Subcutaneous abdominal adipose tissue (tissue), 5 donors: ENCODE measurements around the gene COQ10A.

Source experiments
- H3K27ac ChIP-seq: one replicate; pipeline ENCODE4 v1.7.0; 2013; ENCODE audit warnings: low read depth, mild to moderate bottlenecking, inconsistent platforms, low read length, moderate library complexity
- H3K27me3 ChIP-seq, 5 donors: one replicate each; pipeline ENCODE4 v1.7.0; 2013; ENCODE audit warnings: low read length in 5 of 5, inconsistent platforms in 1 of 5; ENCODE audit not compliant: control insufficient read depth in 5 of 5, insufficient read depth in 4 of 5
- H3K36me3 ChIP-seq, 5 donors: one replicate each; pipeline ENCODE4 v1.7.0; 2013; ENCODE audit warnings: low read length in 5 of 5; ENCODE audit not compliant: control insufficient read depth in 5 of 5, insufficient read depth in 5 of 5
- H3K4me1 ChIP-seq, 5 donors: one replicate each; pipeline ENCODE4 v1.7.0; 2013; ENCODE audit warnings: low read length in 5 of 5, mild to moderate bottlenecking in 3 of 5, moderate library complexity in 1 of 5; ENCODE audit not compliant: control insufficient read depth in 5 of 5, insufficient read depth in 5 of 5
- H3K4me3 ChIP-seq, 5 donors: one replicate each; pipeline ENCODE4 v1.7.0; 2013; ENCODE audit warnings: low read length in 5 of 5, low read depth in 1 of 5
- H3K9ac ChIP-seq, 5 donors: one replicate each; pipeline ENCODE4 v1.7.0; 2013; ENCODE audit warnings: low read length in 5 of 5, mild to moderate bottlenecking in 4 of 5, moderate library complexity in 3 of 5
- H3K9me3 ChIP-seq, 5 donors: one replicate each; pipeline ENCODE4 v1.7.0; 2013; ENCODE audit warnings: low read length in 5 of 5; ENCODE audit not compliant: control insufficient read depth in 5 of 5
- donor health status: healthy.
- donor health status: healthy.
- donor health status: healthy.
- donor health status: healthy.
- donor health status: healthy.

COQ10A gene

GRCh38 chr12:56266693-56267442 lies at the start of gene COQ10A:
Gene COQ10A, plus strand, starts transcription at chr12:56266942. Its CDS starts 177 bp downstream, at chr12:56267119.
- H3K9me3 ChIP-seq = no peaks in the 10 kb centered on the region
- H3K27ac ChIP-seq = peak within 1 kb of the TSS; percentile 82
- H3K27me3 ChIP-seq = no peaks in the 10 kb centered on the region
- H3K4me3 ChIP-seq = peak within 1 kb of the TSS; percentile 75 to 93 (median 82)
- peaks cover 3 to 17% (median 14%) of the 10 kb centered on the region in 5 donors for H3K4me1 ChIP-seq
- H3K36me3 ChIP-seq = peaks cover 11 to 24% (median 21%) of the 10 kb centered on the region in 5 donors
- H3K9ac ChIP-seq = peak within 1 kb of the TSS; percentile 17 to 79 (median 75)

- no peaks in the 10 kb centered on the region for H3K27me3 ChIP-seq
- no peaks in the 10 kb centered on the region for H3K9me3 ChIP-seq
- no peak overlapping the region for H3K4me3 ChIP-seq
- no peak overlapping the region for H3K27ac ChIP-seq
- no peak overlapping the region for H3K9ac ChIP-seq
- peaks cover 0 to 23% (median 15%) of the 10 kb centered on the region in 5 donors for H3K36me3 ChIP-seq
- peaks cover 8 to 50% (median 41%) of the 10 kb centered on the region in 5 donors for H3K4me1 ChIP-seq
Measured at GRCh38 chr12:56219840-56220239, 46.9 kb upstream of the COQ10A start.

- Histone ChIP-seq H3K36me3 (peaks cover 0 to 14% (median 9%) of the 10 kb centered on the region in 5 donors), H3K4me1 (peaks cover 8 to 54% (median 44%) of the 10 kb centered on the region in 5 donors), H3K27me3 (no peaks in the 10 kb centered on the region), H3K9me3 (no peaks in the 10 kb centered on the region), H3K4me3 (peak overlapping the region; percentile 76 to 93 (median 88)), H3K9ac (peak overlapping the region; percentile 85 to 95 (median 92)), H3K27ac (peak overlapping the region; percentile 99)
Measured at GRCh38 chr12:56220611-56221231, 46.0 kb upstream of the COQ10A start.

- H3K4me1 ChIP-seq = peaks cover 8 to 54% (median 44%) of the 10 kb centered on the region in 5 donors
Measured at GRCh38 chr12:56221232-56221756, 45.4 kb upstream of the COQ10A start.

GRCh38 chr12:56221757-56222530 lies 44.8 kb upstream of the COQ10A start, which contains the start of gene RNF41:
Gene RNF41, minus strand, starts transcription at chr12:56221922. Its CDS starts 7,875 bp downstream, at chr12:56214047.
- peak within 1 kb of the TSS; percentile 76 to 93 (median 88) for H3K4me3 ChIP-seq
- H3K9ac ChIP-seq = peak within 1 kb of the TSS; percentile 85 to 95 (median 92)
- peaks cover 8 to 54% (median 44%) of the 10 kb centered on the region in 5 donors for H3K4me1 ChIP-seq
- H3K27ac ChIP-seq = peak within 1 kb of the TSS; percentile 99
- H3K27me3 ChIP-seq = no peaks in the 10 kb centered on the region
- peaks cover 0 to 4% (median 2%) of the 10 kb centered on the region in 5 donors for H3K36me3 ChIP-seq
- H3K9me3 ChIP-seq = no peaks in the 10 kb centered on the region

More at GRCh38 chr12:56221232-56221756, 45.4 kb upstream of the COQ10A start:
- Histone ChIP-seq H3K4me3 (peak overlapping the region; percentile 76 to 93 (median 88)), H3K27me3 (no peaks in the 10 kb centered on the region), H3K36me3 (peaks cover 0 to 8% (median 6%) of the 10 kb centered on the region in 5 donors), H3K9me3 (no peaks in the 10 kb centered on the region), H3K9ac (peak overlapping the region; percentile 85 to 95 (median 92)), H3K27ac (peak overlapping the region; percentile 99)

- peaks cover 8 to 52% (median 44%) of the 10 kb centered on the region in 5 donors for H3K4me1 ChIP-seq
Measured at GRCh38 chr12:56222531-56222895, 44.2 kb upstream of the COQ10A start.

GRCh38 chr12:56223571-56224101 lies 43.1 kb upstream of the COQ10A start:
- H3K27me3 ChIP-seq = no peaks in the 10 kb centered on the region
- peak overlapping the region; percentile 55 to 78 (median 70) for H3K4me3 ChIP-seq
- no peaks in the 10 kb centered on the region for H3K9me3 ChIP-seq
- H3K27ac ChIP-seq = peak overlapping the region; percentile 99
- H3K4me1 ChIP-seq = peaks cover 8 to 51% (median 44%) of the 10 kb centered on the region in 5 donors
- peaks cover 0 to 9% (median 3%) of the 10 kb centered on the region in 5 donors for H3K36me3 ChIP-seq
- H3K9ac ChIP-seq = peak overlapping the region; percentile 46 to 69 (median 51)

More at GRCh38 chr12:56222531-56222895, 44.2 kb upstream of the COQ10A start:
- Histone ChIP-seq H3K36me3 (peaks cover 0 to 7% (median 4%) of the 10 kb centered on the region in 5 donors), H3K9ac (peak overlapping the region; percentile 85 to 95 (median 92)), H3K27ac (peak overlapping the region; percentile 99), H3K4me3 (peak overlapping the region; percentile 76 to 93 (median 88)), H3K9me3 (no peaks in the 10 kb centered on the region), H3K27me3 (no peaks in the 10 kb centered on the region)

GRCh38 chr12:56224102-56224701 lies 42.5 kb upstream of the COQ10A start, which contains the start of gene NABP2:
Gene NABP2, plus strand, starts transcription at chr12:56224342. Its CDS starts 515 bp downstream, at chr12:56224857.
- Histone ChIP-seq H3K9ac (peak within 1 kb of the TSS; percentile 59 to 84 (median 78)), H3K27me3 (no peaks in the 10 kb centered on the region), H3K36me3 (peaks cover 0 to 13% (median 6%) of the 10 kb centered on the region in 5 donors), H3K4me3 (peak within 1 kb of the TSS; percentile 59 to 84 (median 75)), H3K9me3 (no peaks in the 10 kb centered on the region), H3K27ac (peak within 1 kb of the TSS; percentile 99), H3K4me1 (peaks cover 8 to 51% (median 44%) of the 10 kb centered on the region in 5 donors)
